Fibroblast of mammary gland (primary cell): ENCODE results near the gene PDILT.
"Not testable (repeated sequence)": the region's sequence is repeated elsewhere in the genome, so short reads cannot be mapped to it uniquely, and the experiment has no call there.

Experiments
- DNase-seq: peaks from one replicate; pipeline ENCODE4 v3.0.0-alpha.2; 2010; ENCODE audit warnings: low read depth
- H3K4me3 ChIP-seq: 2 replicates; pipeline ENCODE4 v1.5.1; 2011; ENCODE audit warnings: low read depth, mild to moderate bottlenecking, low read length, moderate library complexity; ENCODE audit not compliant: control insufficient read depth
- CTCF ChIP-seq: conservative IDR thresholded peaks from 2 replicates; pipeline ENCODE4 v1.5.1; 2011; ENCODE audit warnings: low read depth, low read length, inconsistent platforms; ENCODE audit not compliant: control insufficient read depth, insufficient read depth

The PDILT gene

GRCh38 chr16:20404637-20405036 lies at the start of gene PDILT:
Gene PDILT (minus strand): TSS chr16:20404737. CDS start chr16:20399300, 5,437 bp downstream.
- TF ChIP-seq CTCF, result no peak
- no peak within 1 kb of the TSS for H3K4me3 ChIP-seq
- DNase-seq, result no peak

- not testable (repeated sequence) for DNase-seq, H3K4me3 ChIP-seq
These were observed 49.1 kb upstream of the PDILT start for GRCh38 chr16:20453633-20454032.

- DNase-seq, H3K4me3 ChIP-seq: not testable (repeated sequence)
These were observed 46.8 kb upstream of the PDILT start, which contains the start of gene ACSM2A for GRCh38 chr16:20451364-20451763. Gene ACSM2A (plus strand): TSS chr16:20451521. CDS start chr16:20460115, 8,594 bp downstream.

GRCh38 chr16:20446652-20447393 lies 42.3 kb upstream of the PDILT start:
- H3K4me3 ChIP-seq, DNase-seq: not testable (repeated sequence)

GRCh38 chr16:20441859-20442258 lies 37.3 kb upstream of the PDILT start:
- DNase-seq, H3K4me3 ChIP-seq: not testable (repeated sequence)

GRCh38 chr16:20441191-20441590 lies 36.7 kb upstream of the PDILT start:
- TF ChIP-seq CTCF, result no peak
- peak; percentile 29 for DNase-seq
- no peak overlapping the region for H3K4me3 ChIP-seq

- H3K4me3 ChIP-seq, DNase-seq: not testable (repeated sequence)
These were observed 36.2 kb upstream of the PDILT start for GRCh38 chr16:20440731-20441130.

- DNase-seq, result peak; percentile 39
- not testable (repeated sequence) for H3K4me3 ChIP-seq
These were observed 35.3 kb upstream of the PDILT start for GRCh38 chr16:20439820-20440231.

- not testable (repeated sequence) for H3K4me3 ChIP-seq, DNase-seq
These were observed 34.4 kb upstream of the PDILT start for GRCh38 chr16:20438950-20439349.

GRCh38 chr16:20430948-20431347 lies 26.4 kb upstream of the PDILT start:
- DNase-seq, result no peak
- no peak overlapping the region for H3K4me3 ChIP-seq
- no peak for TF ChIP-seq CTCF

- not testable (repeated sequence) for DNase-seq
These were observed 25.9 kb upstream of the PDILT start for GRCh38 chr16:20430480-20430879.

GRCh38 chr16:20429499-20429898 lies 25.0 kb upstream of the PDILT start:
- not testable (repeated sequence) for H3K4me3 ChIP-seq, DNase-seq

More at GRCh38 chr16:20430480-20430879, 25.9 kb upstream of the PDILT start:
- H3K4me3 ChIP-seq, result not testable (repeated sequence)

GRCh38 chr16:20427401-20427797 lies 22.9 kb upstream of the PDILT start:
- H3K4me3 ChIP-seq, result not testable (repeated sequence)

More at GRCh38 chr16:20427401-20427797, 22.9 kb upstream of the PDILT start:
- DNase-seq, result not testable (repeated sequence)
